NCI-H226 (cell line): Measurements from ENCODE around the gene UBE2F.
"Not testable (repeated sequence)": the region's sequence is repeated elsewhere in the genome, so short reads cannot be mapped to it uniquely, and the experiment has no call there.

ENCODE experiments used
- DNase-seq: peaks from one replicate; pipeline ENCODE4 v3.0.0-alpha.2; 2015

UBE2F gene

GRCh38 chr2:237946423-237946822 lies 20.4 kb upstream of the UBE2F start:
- no peak for DNase-seq

DNA sequence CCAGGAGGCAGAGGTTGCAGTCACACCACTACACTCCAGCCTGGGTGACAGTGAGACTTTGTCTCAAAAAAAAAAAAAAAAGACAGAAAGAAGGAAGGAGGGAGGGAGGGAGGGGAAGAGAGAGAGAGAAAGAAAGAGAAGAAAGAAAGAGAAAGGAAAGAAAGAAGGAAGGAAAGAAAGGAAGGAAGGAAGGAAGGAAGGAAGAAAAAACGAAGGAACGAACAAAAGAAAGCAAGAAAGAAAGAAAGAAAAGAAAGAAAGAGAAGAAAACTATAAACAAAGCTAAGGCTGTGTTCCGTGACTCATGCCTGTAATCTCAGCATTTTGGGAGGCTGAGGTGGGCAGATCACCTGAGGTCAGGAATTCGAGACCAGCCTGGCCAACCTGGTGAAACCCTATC lies 15.5 kb upstream of the UBE2F start:
- DNase-seq, result not testable (repeated sequence)

GRCh38 chr2:237951878-237952277 lies 14.9 kb upstream of the UBE2F start:
- no peak for DNase-seq

- DNase-seq, result no peak
These were observed 14.0 kb upstream of the UBE2F start for GRCh38 chr2:237952851-237953250.

DNA sequence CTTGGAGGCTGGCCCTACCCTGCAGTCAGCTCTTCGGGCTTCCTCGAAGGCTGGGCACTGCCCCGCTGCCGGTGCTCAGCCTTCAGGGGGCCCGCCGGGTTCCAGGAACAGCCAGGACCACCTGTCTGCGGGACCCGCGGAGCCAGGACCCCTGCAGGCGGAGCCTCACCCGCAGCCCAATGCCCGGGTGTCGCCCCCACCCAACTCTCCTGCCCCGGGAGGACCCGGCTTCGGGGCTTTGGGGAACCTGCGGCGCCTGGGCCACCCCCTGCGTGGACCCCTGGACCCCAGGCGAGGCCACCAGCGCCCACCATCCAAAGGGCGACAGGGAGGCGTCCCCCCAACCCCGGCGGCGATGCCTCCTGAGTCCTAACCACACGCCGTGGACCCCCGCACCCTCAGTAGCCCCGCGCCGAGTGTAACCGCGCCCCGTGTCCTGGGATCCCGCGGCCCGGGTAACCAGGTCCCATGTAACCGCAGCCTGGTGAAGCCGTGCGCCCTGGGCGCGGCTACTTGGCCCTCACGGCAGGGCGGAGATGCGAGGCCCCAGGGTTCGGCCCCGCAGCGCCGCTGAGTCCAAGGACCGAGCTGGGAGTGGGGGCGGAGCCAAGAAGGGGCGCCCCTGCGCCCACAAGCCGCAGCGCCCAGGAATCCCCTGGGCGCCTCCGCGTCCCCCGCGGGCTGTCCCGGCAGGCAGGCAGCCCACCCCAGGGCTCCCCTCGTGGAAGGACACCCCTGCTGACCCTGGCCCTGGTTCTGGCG lies 11.0 kb upstream of the UBE2F start:
- DNase-seq, result no peak

DNA sequence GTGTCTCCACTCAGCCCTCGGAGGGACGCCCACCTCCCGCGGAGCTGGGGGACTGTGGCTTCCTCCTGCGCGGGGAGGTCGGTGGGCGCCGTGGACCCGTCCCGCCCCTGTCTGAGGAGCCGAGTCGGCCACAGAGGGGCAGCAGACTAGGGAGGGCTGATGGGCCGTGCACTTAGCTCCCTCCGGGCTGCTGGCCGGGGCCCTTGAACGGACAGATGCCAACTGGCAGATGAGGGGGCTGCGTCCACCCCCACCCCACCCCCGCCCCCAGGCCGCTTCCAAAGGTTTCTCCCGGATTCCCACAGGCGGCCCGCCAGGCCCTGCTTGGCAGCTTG lies 10.4 kb upstream of the UBE2F start:
- DNase-seq, result no peak

DNA sequence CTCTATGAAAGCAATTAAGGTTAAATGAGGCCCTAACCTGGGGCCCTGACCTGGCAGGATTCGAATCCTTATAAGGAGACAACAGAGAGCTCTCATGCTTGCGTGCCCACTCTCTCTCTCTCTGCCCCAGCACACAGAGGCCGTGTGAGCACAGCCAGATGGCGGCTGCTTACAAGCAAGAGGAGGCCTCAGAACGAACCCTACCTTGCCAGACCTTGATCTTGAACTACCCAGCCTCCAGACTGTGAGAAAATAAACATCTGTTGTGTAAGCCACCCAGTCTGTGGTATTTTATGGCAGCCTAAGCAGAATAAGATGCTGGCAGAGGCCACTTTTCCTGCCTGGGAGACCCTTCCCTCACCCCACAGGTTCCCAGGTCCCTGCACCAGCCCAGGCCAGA lies 5.2 kb upstream of the UBE2F start:
- no peak for DNase-seq

- DNase-seq, result no peak
These were observed 4.3 kb upstream of the UBE2F start for GRCh38 chr2:237962432-237963084.

- DNase-seq, result not testable (repeated sequence)
These were observed 3.3 kb upstream of the UBE2F start for GRCh38 chr2:237963490-237963991.

- DNase-seq, result no peak
These were observed 2.6 kb upstream of the UBE2F start for GRCh38 chr2:237964194-237964577.

GRCh38 chr2:237964578-237965404 lies 2.0 kb upstream of the UBE2F start:
- DNase-seq, result peak; percentile 100

- not testable (repeated sequence) for DNase-seq
These were observed 970 bp upstream of the UBE2F start for GRCh38 chr2:237965844-237966243.

DNA sequence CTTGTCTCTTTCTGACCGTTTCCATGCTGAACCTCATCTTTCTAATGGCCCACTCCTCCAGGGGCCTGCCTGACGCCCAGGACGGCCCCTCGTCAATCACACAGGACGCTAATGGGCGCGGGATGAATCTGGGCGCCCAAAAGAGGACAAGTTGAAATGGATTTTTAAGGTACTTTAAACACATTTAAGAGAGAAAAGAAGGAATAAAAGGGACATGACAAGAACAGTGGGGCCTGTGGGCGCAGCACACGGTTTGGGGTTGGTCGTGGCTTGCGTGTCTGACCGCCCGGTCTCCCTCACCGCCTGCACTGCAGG lies 607 bp upstream of the UBE2F start:
- no peak for DNase-seq

- no peak for DNase-seq
These were observed 693 bp downstream of the UBE2F start for GRCh38 chr2:237967463-237967951.

DNA sequence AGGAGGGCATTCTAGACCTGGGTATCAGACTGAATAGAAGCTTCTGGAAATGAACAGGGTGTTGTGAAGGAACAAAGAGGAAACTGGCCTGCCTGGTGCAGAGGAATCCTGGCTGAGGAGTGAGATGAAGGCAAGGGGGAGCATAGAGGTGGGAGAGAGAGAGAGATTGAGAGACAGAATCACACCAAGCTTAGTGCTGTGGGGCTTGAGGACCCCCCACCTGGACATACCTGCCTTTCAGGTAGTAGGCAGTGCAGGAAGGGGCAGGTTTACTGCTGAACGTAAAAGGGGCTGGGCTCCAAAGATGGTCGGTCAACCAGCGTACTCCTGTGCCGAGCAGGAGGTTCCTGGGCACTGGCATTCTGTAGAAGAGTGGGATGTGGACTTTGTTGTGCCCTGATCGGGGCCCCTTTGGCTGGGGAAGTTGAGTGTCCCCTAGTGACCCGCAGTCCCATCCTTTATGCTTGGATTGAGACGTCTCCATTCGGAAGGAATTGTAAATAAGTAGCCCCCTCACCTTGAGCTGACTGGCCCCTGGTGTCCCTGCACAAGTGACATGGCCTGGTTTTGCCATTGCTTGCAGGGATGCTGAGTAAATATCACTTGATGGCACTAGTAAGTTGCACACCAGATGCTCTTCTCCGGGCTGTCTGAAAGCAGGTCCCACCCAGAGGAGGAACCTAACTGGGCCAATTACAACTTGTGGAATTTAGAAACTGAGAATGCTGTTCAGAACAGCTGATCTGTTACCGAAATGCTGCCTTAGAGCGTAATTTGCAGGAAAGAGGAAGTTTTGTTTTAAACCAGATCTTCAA lies 1.4 kb downstream of the UBE2F start:
- peak; percentile 8 for DNase-seq

GRCh38 chr2:237971661-237972060 lies 4.8 kb downstream of the UBE2F start:
- no peak for DNase-seq

DNA sequence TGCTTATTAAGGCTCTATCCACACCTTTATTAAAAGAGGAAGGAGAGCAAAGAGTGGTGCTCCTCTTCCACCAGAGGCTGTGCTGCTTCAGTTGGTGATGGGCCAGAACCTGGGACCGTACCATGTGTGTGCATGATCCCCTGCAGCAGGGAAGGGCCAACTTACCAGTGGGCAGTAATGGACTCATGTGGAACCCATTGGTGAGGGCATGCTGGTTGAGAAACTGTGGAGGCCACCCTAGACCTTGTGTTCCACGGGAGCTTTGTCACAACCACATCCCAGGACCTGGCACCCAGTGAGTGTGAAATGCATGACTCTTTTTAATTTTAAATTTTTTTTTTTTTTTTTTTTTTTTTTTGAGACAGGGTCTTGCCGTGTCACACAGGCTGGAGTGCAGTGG lies 5.4 kb downstream of the UBE2F start:
- no peak for DNase-seq

GRCh38 chr2:237972936-237973335 lies 6.1 kb downstream of the UBE2F start:
- DNase-seq, result no peak

DNA sequence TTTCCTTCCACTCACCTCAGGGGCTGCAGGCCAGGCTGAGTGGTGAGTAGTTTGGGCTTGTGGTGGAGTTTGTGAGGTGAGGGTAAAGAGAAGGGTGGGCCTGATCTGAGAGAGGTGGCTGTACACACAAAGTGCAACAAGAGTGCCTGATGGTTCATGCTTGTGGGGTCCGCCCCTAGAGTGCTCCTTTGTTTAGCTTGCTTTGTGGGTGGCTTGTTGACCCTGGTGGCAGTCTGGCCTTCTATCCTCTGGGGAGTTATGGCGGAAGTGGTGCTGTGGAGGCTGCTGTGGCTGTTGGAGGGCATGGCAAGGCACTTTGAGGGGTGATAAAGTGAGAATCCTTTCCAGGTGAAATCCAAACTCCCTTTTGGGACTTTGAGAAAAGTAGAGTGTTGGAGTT lies 10.6 kb downstream of the UBE2F start:
- no peak for DNase-seq

DNA sequence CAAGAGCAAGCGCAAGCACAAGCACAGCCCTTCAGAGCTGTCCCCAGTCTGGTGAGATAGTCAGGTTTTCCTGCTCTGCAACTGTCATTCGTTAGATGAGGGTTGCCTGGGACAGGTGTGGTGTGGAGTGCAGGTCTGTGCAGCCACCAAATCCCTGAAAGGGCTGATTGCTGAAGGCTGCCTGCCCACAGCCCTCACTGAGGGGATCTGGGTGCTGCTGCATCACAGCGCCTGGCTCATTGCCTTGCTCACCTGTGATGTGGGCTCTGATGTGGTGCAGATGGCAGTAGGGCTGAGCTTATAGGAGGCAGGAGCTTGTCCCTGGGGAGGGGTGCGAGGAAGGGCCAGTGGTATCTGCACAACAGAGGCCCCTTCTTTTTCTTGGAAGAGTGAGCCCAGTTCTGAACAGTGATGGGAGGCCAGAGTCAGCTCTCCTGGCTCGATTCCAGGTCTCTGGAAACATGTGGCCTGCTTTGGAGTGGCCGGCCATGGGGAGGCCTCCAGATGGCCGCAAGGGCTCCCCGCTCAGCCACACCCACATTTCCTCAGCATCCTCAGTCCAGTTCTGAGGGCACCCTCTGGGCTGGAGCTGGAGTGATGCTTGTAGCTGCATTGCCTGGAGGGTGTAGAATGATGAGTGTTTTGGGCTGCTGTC lies 11.4 kb downstream of the UBE2F start:
- DNase-seq, result no peak

GRCh38 chr2:237979331-237979730 lies 12.5 kb downstream of the UBE2F start:
- DNase-seq, result no peak

DNA sequence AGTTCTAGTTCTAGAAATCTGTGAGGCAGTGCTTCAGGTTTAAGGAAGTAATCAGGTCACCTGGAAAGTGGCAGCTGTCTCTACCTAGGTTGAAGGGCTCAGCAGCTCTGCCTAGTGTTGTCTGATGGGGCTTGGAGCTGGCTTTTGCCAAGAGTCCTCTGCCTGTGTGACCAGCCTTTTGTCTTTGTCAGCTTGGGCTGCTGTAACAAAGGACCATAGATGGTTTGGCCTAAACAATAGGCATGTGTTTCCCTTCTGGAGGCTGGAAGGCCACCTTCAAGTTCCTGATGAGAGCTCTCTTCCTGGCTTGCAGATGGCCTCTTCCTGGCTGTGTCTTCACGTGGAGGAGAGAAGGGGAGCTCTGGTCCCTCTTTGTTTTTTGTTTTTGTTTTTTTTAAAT lies 13.3 kb downstream of the UBE2F start:
- DNase-seq, result no peak
